B cell (primary cell): Measurements from ENCODE around the gene ELFN1. TPM values are rescaled to one million over a fixed set of nuclear protein-coding genes. Genes with fewer than 3 reads are reported as not detected.

ENCODE experiments used
- ATAC-seq: fragments of 200-7000 bp; cut with Tn5 transposase; one replicate; pipeline ENCODE4 v1.10.0; 2021; ENCODE audit warnings: low read depth, mild to moderate bottlenecking, moderate number of reproducible peaks, moderate library complexity
- CTCF ChIA-PET: fragments of 350-600 bp; sonication (Branson Sonifier 250); formaldehyde crosslinking; loops from one replicate; lab custom pipeline; 2021; ENCODE audit warnings: antibody characterized with exemption, inconsistent platforms; lab: Charles Lee
- POLR2A ChIA-PET: fragments of 350-600 bp; sonication (Branson Sonifier 250); formaldehyde crosslinking; loops from one replicate; lab custom pipeline; 2021; ENCODE audit warnings: antibody characterized with exemption; lab: Charles Lee
- DNase-seq: peaks from one replicate; pipeline ENCODE4 v3.0.0; 2013
- H2AFZ ChIP-seq: 2 replicates; pipeline ENCODE4 v1.6.1; 2012; ENCODE audit warnings: mild to moderate bottlenecking, low read depth, low read length; ENCODE audit not compliant: insufficient read depth, poor library complexity, severe bottlenecking
- H3K27ac ChIP-seq, 2 donors: 1 replicate in 1 of 2; 2 replicates in 1 of 2; pipeline ENCODE4 v1.5.1; 2012 to 2013; ENCODE audit warnings: low read length in 2 of 2, mild to moderate bottlenecking in 2 of 2, moderate library complexity in 1 of 2
- H3K27me3 ChIP-seq, 4 experiments: fragments of 200-600 bp in 1 of 4; sonication (generic) in 1 of 4; replicated peaks in 1 of 4; 1 replicate in 2 of 4; 2 replicates in 2 of 4; pipeline versions ENCODE4 v1.6.1 to v1.7.0; 2013 to 2016; ENCODE audit warnings: low read length in 3 of 4, mild to moderate bottlenecking in 2 of 4, mixed read lengths in 1 of 4, moderate library complexity in 1 of 4; ENCODE audit not compliant: insufficient read depth in 4 of 4, control insufficient read depth in 3 of 4; ENCODE audit errors: control extremely low read depth in 1 of 4
- H3K36me3 ChIP-seq, 2 experiments: replicated peaks in 1 of 2; 1 replicate in 1 of 2; 2 replicates in 1 of 2; pipeline versions ENCODE4 v1.6.1 to v1.7.1; 2013; ENCODE audit warnings: low read length in 1 of 2; ENCODE audit not compliant: insufficient read depth in 2 of 2, control insufficient read depth in 1 of 2; ENCODE audit errors: control extremely low read depth in 1 of 2, extremely low read depth in 1 of 2
- H3K4me1 ChIP-seq, 2 donors: fragments of 200-600 bp in 1 of 2; sonication (generic) in 1 of 2; 1 replicate in 1 of 2; 2 replicates in 1 of 2; pipeline versions ENCODE4 v1.5.1 to v1.6.1; 2013 to 2017; ENCODE audit warnings: low read length in 2 of 2; ENCODE audit not compliant: control insufficient read depth in 2 of 2, insufficient read depth in 2 of 2
- H3K4me2 ChIP-seq: replicated peaks from 2 replicates; pipeline ENCODE3; 2012; ENCODE audit warnings: mild to moderate bottlenecking, low read depth, low read length; ENCODE audit not compliant: poor library complexity, severe bottlenecking
- H3K4me3 ChIP-seq, 5 experiments: fragments of 200-600 bp in 1 of 5; sonication (generic) in 1 of 5; 1 replicate in 3 of 5; 2 replicates in 2 of 5; pipeline versions ENCODE4 v1.5.1 to v1.7.0; 2011 to 2016; ENCODE audit warnings: low read length in 4 of 5, mild to moderate bottlenecking in 4 of 5, low read depth in 2 of 5, control low read depth in 1 of 5, moderate library complexity in 1 of 5; ENCODE audit not compliant: insufficient read depth in 1 of 5; ENCODE audit errors: control extremely low read depth in 1 of 5, extremely low read depth in 1 of 5
- H3K79me2 ChIP-seq: fragments of 200-600 bp; sonication (generic); one replicate; pipeline ENCODE4 v1.6.0; 2016; ENCODE audit warnings: low read length; ENCODE audit not compliant: control insufficient read depth, insufficient read depth
- H3K9ac ChIP-seq: fragments of 200-600 bp; sonication (generic); 2 replicates; pipeline ENCODE4 v1.6.1; 2017; ENCODE audit warnings: mild to moderate bottlenecking, low read length, moderate library complexity
- H3K9me3 ChIP-seq, 3 donors: one replicate each; pipeline versions ENCODE4 v1.6.1 to v1.7.1; 2013; ENCODE audit warnings: low read length in 2 of 3; ENCODE audit not compliant: control insufficient read depth in 2 of 3, insufficient read depth in 1 of 3; ENCODE audit errors: control extremely low read depth in 1 of 3
- H4K20me1 ChIP-seq: 2 replicates; pipeline ENCODE4 v1.6.0; 2012; ENCODE audit warnings: mild to moderate bottlenecking, low read length; ENCODE audit not compliant: insufficient read depth, control insufficient read depth, poor library complexity, severe bottlenecking
- H3K27ac Mint-ChIP-seq: one replicate; pipeline ENCODE4 v1.8.0; 2021; ENCODE audit warnings: mixed read lengths
- H3K27me3 Mint-ChIP-seq: one replicate; pipeline ENCODE4 v1.8.0; 2021; ENCODE audit warnings: mixed read lengths
- H3K4me1 Mint-ChIP-seq: one replicate; pipeline ENCODE4 v1.8.0; 2021; ENCODE audit warnings: mixed read lengths
- H3K4me3 Mint-ChIP-seq: one replicate; pipeline ENCODE4 v1.8.0; 2021; ENCODE audit warnings: mixed read lengths
- H3K9me3 Mint-ChIP-seq: one replicate; pipeline ENCODE4 v1.8.0; 2022; ENCODE audit warnings: mixed read lengths; ENCODE audit not compliant: insufficient read depth
- EZH2 ChIP-seq: IDR thresholded peaks from 2 replicates; pipeline ENCODE4 v1.6.1; 2012; ENCODE audit warnings: borderline replicate concordance, low read depth, mild to moderate bottlenecking, moderate library complexity, low read length; ENCODE audit not compliant: insufficient read depth, poor library complexity, severe bottlenecking
- WGBS: methylation state at CpG from one replicate; pipeline ENCODE4 v1.1.5; 2013; ENCODE audit warnings: missing lambda C conversion rate; ENCODE audit not compliant: insufficient coverage; 5-methylcytosine and 5-hydroxymethylcytosine counted together
- intact Hi-C: fragments of 100-400 bp; cut with micrococcal nuclease; formaldehyde crosslinking; loops from one replicate; pipeline ENCODE4 v1.10.0; 2022
- polyA plus RNA-seq: library from polyadenylated mRNA; depleted of rRNA; stranded (reverse); fragments of >200 nt; gene quantifications from 2 replicates; pipeline ENCODE4 v1.2.3, GENCODE V29; 2012
- total RNA-seq, 2 donors: library from RNA; stranded (reverse); fragments of 120-200 nt in 1 of 2; gene quantifications; 1 replicate in 1 of 2; 2 replicates in 1 of 2; pipeline versions ENCODE4 v1.2.3 to v1.2.4, GENCODE V29; 2013 to 2022
- TF ChIP-seq, protein P1 (sequence below): fragments of 200-600 bp; IDR thresholded peaks from one replicate; pipeline ENCODE4 v1.8.0; 2022; ENCODE audit warnings: antibody characterized with exemption, mild to moderate bottlenecking

ELFN1 gene
- total and polyA plus RNA-seq, 2 donors (not counting 1 experiment from before 2014, with no cell fraction given) = 0.12 TPM; not detected in 1

DNA sequence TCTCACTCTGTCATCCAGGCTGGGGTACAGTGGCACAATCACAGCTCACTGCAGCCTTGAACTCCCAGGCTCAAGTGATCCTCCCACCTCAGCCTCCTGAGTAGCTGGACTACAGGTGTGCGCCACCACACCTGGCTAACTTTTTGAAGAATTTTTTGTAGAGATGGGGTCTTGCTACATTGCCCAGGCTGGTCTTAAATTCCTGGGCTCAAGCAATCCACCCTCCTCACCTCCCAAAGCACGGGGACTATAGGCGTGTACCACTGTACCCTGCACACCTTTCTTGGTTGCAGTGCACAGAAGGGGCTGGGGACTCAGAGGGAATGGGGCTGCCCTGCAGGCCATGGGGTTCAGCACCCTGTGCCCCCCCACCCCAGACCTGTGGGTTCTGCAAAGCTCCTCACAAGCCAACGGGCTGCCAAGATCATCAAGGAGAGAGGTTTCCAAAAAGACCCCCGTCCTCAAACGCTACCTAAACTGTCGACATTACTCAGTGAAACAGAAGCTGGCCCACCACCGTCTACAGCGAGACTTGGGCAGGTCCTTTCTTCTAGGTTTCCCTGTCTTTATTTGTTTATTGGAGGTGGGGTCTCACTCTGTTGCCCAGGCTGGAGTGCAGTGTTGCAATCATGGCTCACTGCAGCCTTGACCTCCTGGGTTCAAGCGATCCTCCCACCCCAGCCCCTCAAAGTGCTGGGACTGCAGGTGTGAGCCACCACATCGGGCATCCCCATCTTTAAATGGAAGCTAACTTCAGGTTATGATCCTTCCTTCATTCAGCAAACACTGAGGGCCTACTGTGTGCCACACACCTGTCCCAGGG, 26.6 kb upstream of the ELFN1 start:
- no peaks in the 10 kb centered on the region for H3K79me2 ChIP-seq

More for the DNA sequence above, 26.6 kb upstream of the ELFN1 start:
- WGBS = 89% methylated on average over 6 of the region's 11 CpGs
- ATAC-seq (no peak), DNase-seq (no peak)
- peaks cover 0 to 8% (median 0%) of the 10 kb centered on the region in 3 donors for H3K9me3 ChIP-seq
- Mint-ChIP-seq H3K4me3 (no peak overlapping the region), H3K4me1 (no peaks in the 10 kb centered on the region), H3K9me3 (no peaks in the 10 kb centered on the region), H3K27me3 (peaks cover 15% of the 10 kb centered on the region), H3K27ac (no peak overlapping the region)
- H3K27ac ChIP-seq = no peak overlapping the region
- no peaks in the 10 kb centered on the region for H4K20me1 ChIP-seq
- intact Hi-C loops = no loop called here
- TF ChIP-seq, protein P1, sequence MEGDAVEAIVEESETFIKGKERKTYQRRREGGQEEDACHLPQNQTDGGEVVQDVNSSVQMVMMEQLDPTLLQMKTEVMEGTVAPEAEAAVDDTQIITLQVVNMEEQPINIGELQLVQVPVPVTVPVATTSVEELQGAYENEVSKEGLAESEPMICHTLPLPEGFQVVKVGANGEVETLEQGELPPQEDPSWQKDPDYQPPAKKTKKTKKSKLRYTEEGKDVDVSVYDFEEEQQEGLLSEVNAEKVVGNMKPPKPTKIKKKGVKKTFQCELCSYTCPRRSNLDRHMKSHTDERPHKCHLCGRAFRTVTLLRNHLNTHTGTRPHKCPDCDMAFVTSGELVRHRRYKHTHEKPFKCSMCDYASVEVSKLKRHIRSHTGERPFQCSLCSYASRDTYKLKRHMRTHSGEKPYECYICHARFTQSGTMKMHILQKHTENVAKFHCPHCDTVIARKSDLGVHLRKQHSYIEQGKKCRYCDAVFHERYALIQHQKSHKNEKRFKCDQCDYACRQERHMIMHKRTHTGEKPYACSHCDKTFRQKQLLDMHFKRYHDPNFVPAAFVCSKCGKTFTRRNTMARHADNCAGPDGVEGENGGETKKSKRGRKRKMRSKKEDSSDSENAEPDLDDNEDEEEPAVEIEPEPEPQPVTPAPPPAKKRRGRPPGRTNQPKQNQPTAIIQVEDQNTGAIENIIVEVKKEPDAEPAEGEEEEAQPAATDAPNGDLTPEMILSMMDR = no peak
- TF ChIP-seq EZH2 = no peak
- POLR2A ChIA-PET = no interaction called here
- peaks cover 0 to 22% (median 0%) of the 10 kb centered on the region in 4 experiments for H3K27me3 ChIP-seq
- no peaks in the 10 kb centered on the region for H3K36me3 ChIP-seq
- CTCF ChIA-PET = no interaction called here
- no peak overlapping the region for H3K4me3 ChIP-seq
- no peak overlapping the region for H3K4me2 ChIP-seq
- H3K4me1 ChIP-seq = peaks cover 0 to 3% of the 10 kb centered on the region in 2 donors
- no peak overlapping the region for H3K9ac ChIP-seq
- no peak overlapping the region for H2AFZ ChIP-seq
